HPDE6-E6E7 (cell line): ENCODE data around the gene RBBP5.

Source experiments
- DNase-seq: peaks from one replicate; pipeline ENCODE4 v3.0.0; 2011; ENCODE audit warnings: missing footprints; ENCODE audit errors: extremely low spot score

RBBP5 gene

DNA sequence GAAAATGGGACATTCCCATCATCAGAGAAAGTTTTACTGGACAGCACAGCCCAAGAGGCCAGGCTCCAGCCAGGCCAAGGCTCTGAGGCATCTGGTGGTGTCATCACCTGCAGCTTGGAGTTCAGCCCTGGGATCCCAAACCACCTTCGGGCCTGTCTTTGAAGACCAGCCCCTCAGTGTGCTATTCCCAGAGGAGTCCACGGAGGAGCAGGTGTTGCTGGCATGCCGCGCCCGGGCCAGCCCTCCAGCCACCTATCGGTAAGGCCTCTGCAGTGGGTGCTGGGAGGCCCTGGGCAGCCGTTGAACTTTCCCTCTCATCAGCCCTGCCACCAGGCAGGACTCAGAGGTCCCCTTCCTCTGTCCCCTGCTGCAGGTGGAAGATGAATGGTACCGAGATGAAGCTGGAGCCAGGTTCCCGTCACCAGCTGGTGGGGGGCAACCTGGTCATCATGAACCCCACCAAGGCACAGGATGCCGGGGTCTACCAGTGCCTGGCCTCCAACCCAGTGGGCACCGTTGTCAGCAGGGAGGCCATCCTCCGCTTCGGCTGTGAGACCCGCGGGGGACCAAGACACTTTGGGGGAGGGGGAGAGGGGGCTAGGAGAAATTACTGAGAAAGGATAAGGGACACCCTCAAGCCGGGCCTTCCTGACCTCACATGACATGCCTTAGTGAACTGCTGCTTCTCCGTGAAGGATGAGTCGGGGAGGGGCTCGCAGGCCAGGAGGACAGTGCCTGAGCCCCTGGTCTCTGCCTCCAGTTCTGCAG, 63.8 kb downstream of the RBBP5 start:
- no peak for DNase-seq

GRCh38 chr1:205056956-205057568, 64.7 kb downstream of the RBBP5 start:
- DNase-seq = no peak

DNA sequence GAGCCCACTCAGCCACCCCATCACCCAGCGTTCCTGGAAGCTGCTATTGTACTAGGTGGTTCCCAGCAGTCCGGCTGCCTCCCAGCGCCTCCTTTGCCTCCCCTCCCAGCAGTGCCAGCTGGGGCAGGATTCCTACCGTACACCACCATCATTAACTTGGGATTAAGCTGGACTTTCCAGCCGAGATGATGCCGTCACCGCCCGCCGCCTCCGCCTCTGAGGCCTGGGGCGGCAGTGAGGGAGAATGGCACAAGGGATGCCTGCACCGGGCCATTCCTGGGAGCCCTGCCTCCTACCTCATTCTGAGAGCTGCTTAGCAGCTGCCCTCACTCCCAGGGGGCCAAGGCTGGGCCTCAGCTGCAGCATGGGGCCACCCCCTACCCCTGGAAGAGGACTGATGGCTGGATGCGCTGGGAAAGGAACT, 65.6 kb downstream of the RBBP5 start:
- no peak for DNase-seq

DNA sequence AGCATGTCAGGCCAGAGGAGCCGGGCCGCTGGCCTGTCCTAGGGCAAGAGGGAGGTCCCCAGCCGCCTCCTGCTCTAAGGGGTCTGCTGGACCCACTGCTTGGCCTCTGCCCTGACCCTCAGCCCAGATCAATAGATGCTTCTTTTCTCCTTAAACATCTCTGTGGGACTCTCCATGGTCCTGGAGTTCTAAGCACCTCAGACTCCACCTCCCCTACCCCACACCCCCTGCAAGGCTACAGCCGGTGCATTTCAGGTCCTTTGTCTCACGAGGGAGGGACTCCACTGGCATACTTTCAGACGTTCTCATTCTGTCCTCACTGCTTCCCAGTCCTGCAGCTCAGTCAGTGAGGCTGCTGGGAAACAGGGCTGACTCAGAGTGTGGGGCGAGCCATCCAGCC, 67.8 kb downstream of the RBBP5 start:
- no peak for DNase-seq

- no peak for DNase-seq
Observed at GRCh38 chr1:205053296-205053695, 68.5 kb downstream of the RBBP5 start.

DNA sequence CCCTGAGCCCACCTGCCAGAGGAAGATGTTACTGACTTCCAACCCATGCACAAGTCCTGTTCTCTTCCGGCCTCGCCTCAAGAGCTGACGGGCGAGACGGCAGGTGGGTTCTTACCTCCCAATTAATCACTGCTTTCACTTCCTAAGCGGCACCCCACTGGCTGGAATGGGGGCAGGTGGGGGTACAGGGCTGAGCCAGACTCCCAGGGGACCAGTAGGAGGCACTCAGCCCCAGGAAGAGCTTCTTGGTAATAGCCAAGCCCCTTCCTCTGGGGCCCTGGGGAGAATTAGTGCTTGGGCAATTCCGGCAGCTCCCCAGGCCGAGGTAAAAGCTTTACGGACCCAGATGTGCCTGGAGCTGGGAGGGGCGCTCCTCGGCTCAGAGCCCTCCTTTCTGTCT, 69.1 kb downstream of the RBBP5 start:
- no peak for DNase-seq

DNA sequence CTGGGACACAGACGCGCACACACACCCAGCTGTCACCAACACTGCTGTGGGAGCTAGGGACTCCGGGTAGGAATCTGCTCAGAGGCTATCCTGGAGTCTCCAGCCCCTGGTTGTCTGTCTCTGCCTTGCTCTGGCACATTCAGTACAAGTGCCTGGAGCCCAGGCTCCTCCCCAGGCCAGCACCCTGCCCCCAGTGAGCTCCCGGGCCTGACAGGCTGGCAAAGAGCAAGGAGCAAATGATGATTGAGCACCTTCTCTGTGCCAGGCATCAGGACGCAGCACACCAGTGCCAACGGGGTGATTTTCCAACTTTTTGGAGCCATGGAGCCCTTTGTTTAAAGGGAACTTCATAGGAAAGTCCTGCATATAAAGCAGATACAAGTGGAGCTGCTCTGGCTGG, 72.3 kb downstream of the RBBP5 start:
- no peak for DNase-seq

DNA sequence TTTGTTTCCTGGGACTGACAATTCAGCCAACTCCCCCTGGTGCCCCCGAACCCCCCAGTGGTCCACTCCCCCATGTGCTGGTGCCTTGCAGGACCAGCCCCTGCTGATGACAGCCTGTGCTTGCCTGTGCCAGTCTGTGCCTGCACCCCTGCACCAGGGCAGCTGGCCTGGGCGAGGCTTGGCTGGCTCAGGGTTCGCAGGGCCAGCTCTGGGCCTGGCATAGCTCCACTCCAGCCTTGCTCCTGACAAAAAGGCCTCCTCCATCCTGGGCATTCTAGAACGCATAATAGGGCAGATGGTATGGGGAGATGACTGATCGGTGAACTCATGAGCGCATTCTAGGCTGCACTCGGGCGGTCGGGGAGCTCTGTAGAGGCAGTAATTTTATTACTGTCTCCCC, 73.4 kb downstream of the RBBP5 start:
- DNase-seq = no peak

GRCh38 chr1:205047764-205048231, 74.0 kb downstream of the RBBP5 start:
- no peak for DNase-seq

DNA sequence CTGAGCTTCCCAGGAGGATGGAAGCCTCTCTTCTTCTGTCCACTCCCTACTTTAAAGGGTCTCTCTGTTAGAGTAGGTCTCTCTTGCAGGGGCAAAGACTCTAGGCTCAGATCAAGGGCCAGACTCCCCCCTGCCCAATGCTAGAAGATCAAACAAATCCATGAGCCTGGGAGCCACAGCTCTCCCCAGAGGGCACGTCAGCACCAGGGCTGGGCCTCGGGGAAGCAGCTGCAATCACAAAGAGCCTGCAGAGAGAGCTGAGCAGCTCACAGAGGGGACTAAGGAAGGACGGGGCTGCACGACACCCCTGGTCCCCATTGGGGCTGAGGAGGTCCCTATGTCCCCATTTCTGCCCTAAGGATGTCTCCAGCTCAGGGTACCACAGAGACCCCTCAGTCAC, 74.9 kb downstream of the RBBP5 start:
- no peak for DNase-seq

DNA sequence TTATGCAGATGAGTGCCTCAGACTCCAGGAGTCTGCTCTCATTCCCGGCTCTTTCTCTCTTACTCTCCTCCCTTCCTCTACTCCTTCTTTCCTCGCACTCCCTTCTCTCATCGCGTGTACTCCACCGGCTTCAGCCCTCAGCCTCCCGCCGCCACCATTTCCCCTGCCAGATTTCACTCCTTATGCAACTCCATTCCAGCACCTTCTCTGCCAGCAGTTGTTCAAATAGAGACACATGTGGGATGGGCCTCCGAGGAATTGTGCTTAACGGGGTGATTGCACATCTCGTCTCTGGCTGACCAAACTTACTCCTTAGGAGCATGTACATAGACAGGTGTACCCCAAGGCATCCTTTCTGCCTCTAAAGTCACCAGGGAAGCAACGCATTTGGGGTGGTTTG, 76.6 kb downstream of the RBBP5 start:
- no peak for DNase-seq

- no peak for DNase-seq
Observed at GRCh38 chr1:205044741-205045140, 77.0 kb downstream of the RBBP5 start.

DNA sequence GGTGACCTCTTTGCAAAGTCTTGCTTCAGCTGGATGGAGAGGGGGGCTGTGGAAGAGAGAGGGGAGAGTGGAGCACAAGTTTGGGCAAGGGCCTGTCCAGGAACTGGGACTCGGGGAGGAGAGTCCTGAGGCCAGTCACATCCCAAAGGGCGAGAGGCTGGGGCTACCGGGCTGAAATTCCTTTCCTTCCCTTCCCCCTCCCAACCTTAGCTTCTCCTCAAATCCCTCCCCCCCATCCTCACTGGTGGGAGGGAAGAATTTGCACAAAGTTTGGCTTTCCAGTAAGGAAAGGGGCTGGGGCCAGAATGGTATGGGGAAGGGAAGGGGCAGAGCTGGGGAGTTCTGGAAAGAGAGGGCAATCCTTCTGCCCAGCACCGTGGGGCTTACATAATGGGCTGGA, 77.9 kb downstream of the RBBP5 start:
- DNase-seq = no peak

DNA sequence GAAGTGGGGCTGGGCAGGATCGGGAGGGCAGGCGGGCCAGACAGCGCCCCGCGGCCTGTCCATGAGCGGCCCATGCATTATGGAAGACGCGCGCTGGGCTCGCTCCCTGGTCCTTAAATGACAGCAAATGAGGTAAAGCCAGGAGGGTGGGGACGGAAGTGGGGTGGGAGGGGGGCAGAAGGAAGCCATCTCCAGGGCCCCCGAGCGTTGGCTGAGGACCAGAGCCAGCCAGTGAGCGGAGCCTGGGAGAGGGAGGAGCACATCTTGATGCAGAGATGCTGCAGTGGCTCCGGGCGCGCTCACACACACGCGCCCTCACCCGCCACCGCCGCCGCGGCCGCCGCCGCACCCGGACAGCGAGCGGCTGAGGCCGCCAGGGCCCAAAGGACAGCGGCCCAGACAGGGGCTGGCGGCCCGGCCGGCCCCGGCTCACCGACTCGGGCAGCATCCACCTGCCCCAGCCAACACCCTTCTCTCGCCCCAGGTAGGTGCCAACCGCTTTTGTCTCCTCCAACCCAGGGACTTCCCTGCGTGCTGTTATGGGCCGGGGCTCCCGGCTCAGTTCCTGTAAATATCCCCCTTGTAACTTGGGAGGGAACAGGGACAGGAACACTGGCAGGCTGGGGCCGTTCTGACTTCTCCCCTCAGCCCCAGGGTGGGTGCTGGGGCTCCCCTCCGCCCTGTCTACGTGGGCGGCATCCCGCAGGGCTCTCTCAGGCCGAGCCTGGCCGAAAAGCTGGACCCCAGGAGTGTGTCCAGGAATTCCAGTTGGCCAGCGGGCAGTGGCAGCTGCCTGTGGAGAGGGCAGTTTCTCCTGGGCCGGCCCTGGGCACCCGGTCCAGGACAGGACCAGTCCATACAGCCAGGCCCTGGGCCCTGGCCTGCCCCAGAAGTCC, 78.6 kb downstream of the RBBP5 start, which contains the start of gene CNTN2:
TSS of gene CNTN2 (plus strand) at position 302 of the 896 bp plus-strand sequence. CDS start 9,974 bp downstream, outside the sequence.
- no peak for DNase-seq

DNA sequence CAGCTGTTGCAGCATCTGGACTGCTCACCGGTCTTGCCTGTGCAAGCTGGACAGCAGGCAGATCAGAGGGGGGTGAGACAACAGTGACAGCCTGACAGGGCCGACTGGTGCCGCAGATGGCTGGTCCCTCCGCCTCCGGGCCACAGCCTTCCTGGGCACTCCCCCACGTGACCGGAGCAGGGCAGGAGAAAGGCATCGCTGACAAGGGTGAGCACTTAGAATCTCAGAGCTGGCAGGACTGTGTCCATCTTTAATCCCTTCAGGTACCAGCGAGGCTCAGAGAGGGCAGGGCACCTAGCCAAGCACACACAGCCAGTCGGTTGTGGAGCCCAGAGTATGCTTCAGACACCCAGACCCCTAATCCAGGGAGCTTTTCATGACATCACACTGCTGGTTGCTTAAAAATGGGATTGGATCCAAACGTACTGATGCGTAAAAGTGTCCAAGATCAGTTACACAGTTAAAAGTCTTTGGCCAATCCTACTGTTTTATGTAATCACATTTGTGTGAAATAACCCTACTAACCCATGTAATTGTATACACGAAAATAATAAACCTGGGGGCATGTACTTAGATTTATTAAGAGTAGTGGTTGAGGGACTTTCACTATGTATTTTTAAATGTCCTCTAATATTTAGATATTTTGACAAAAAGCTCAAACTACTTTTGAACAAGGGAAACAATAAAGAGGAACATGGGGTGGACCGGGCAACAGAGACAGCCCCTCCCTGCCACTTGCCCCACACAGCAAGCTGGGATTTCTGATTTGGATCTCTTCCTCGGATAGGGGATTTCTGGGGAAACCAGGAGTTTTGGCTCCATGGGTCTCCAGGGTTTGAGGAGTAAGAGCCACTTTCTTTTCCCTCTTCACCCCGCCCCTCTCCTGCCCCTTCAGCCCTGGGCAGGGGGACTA, 79.5 kb downstream of the RBBP5 start:
- no peak for DNase-seq

DNA sequence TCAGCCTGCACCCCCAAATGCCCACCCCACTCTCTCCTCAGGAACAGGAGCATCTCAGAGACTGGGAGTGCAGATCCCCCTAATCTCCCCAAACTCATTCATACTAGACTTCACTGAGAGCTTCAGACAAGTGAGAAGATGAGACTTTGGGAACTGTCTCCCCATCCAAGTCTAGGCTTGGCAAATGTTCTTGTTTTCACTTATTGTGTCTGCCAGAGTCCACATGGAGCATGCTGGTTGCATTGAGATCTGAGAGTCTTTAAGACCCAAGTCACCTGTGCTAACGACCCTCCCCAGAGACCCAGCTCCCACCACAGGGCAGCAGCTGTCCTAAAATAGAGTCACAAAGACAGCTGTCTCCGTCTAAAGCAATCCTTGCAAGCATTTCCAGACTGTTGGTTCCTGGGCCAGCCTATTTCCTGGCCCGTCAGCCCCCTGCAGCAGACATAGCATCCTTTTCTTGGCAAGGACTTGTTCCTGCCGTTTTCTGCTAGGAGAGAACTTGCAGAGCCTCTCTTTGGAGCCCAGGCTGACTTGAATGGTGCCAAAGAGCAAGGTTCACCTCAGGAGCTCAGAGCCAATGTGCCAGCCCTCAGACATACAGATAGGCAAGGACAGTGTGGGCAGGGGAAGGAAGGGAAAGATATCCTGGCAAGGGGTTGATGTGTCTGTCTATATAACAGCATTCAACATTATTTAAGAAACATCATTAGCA, 80.6 kb downstream of the RBBP5 start:
- no peak for DNase-seq

DNA sequence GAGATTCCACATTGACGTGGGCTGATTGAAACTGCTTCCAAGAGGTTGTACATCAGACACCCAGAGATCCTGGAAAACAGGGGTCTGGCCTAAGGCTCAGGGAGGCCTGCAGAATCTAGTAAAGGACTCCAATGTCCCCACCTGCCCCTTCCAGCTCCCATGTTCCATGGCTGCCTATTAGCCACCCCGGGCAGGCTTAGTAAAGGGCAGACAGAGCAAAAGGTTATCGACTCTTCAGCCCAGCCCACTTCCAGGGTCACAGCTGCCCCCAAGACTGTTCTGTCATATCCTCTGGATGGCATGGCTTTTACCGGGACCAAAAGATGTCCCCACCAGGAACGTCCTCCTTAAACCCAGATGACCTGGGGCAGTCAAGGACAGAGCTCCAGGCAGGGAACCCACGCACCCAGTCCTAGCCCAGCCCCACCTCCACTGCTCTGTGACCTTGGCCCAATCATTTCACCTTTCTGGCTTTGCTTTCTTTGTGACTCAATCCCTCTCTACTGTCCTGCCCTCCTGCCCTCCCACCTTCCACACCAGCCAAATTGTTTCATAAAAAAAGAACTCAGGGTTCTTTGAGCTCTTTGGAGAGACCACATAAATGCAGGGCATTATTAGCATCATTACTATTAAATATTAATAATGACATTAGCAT, 83.5 kb downstream of the RBBP5 start:
- DNase-seq = no peak

GRCh38 chr1:205037539-205037938, 84.2 kb downstream of the RBBP5 start:
- no peak for DNase-seq
